HG02943 (cell line): ENCODE results near the gene PCCA.
"Not testable (repeated sequence)": the region's sequence is repeated elsewhere in the genome, so short reads cannot be mapped to it uniquely, and the experiment has no call there.

Experiments
- ATAC-seq: cut with Tn5 transposase; IDR thresholded peaks from one replicate; pipeline ENCODE4 v1.9.1; 2021; ENCODE audit warnings: mild to moderate bottlenecking, low read depth, moderate library complexity; ENCODE audit not compliant: unreplicated experiment

PCCA gene

DNA sequence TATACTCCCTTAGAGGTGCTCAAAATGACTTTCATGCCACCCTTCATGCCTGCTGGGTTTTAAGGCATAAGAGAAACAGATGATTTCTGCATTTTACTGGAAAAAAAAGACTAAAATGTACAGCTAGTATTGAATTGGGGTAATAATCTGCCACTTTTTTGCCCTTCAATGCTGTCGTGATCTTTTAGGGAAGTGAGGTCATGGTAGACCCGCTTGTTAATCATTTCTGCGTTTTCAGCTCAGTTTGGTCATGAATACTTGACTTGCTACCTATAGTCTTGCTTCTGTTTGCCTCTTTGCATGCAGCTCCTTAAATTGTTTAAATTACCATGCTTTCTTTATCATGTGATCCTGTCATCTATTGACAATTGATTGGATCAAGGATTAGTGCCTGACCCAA lies 90.4 kb downstream of the PCCA start:
- ATAC-seq, result no peak

GRCh38 chr13:100182900-100183490 lies 94.1 kb downstream of the PCCA start:
- no peak for ATAC-seq

GRCh38 chr13:100184095-100184494 lies 95.2 kb downstream of the PCCA start:
- ATAC-seq, result no peak

DNA sequence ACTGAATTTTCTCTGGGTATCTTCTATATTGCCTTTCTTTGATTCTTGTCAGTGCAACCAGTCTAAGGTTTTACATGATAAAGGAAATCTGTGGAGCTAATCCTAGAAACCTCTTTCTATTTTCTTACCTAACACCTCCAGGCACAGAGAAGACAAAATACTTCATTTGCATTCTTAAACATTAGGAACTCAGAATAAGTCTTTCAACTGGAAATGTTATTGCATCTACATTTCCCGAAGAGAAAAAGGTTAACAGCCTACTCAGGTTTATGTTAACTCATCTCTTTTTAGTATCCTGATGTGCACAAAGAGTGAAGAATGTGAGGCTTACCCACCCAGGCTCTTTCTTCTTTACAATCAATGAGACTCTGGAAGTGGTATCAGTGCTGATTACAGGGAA lies 106.7 kb downstream of the PCCA start:
- ATAC-seq, result no peak

DNA sequence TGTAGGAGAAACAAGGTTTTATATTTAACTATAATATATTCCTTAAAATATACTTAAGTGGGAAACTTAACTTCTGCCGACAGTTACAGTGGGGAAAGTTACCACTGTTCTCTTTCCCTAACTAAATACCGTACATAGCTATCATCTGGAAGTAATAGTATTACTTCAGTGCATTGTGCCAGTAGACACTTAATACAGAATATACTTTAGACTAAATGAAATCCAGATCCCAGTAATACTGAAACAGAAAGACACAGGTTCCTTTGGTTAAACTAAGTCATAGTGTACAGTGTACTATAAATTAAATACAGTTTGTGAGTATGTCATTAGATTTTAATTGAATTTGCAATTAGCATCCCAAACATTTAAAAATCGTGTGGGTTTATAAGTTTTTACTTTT lies 107.5 kb downstream of the PCCA start:
- no peak for ATAC-seq

DNA sequence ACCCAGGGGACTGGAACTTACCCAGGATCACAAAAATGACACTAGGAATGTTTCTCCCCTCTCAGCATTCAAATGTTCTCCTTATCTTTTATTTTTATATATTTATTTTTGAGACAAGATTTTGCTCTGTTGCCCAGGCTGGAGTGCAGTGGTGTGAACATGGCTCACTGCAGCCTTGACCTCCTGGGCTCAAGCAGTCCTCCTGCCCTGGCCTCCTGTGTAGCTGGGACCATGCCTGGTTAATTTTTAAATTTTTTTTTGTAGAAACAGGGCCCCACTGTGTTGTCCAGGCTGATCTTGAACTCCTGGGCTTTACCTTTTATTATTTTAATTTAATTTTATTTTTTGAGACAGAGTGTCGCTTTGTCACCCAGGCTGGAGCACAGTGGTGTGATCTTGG lies 108.2 kb downstream of the PCCA start:
- no peak for ATAC-seq

DNA sequence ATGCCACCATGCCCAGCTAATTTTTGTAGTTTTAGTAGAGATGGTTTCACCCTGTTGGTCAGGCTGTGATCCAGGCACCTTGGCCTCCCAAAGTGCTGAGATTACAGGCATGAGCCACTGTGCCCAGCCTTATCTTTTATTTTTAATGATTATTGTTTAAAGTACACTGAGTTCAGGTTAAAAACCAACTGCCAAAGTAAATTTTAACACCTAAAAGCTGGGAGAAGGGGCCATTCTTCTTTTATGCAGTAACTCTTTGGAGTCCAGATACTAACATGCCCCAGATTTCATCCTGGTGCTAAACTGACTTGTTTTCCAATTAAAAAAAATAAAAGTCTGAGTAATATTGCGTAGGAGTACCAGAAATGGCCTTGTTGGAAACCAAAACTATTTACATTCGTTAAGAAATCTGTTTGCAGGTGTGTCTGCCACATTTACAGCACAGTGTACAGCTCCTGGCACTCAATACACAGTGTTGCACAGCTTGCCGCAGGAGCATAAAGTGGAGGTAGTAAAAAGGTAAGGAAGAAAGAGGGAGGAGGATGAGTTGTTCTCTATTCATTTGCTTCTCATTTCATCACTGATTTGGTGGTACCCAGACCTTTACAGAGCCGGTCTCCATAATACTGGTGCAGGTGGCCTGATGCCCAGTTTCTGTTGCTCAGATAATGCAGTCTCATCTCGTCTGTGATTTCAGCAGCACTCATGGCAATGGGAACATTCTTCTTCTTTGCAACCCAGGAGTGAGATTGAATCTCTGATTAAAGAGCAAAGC lies 108.9 kb downstream of the PCCA start:
- no peak for ATAC-seq

GRCh38 chr13:100203696-100204367 lies 114.9 kb downstream of the PCCA start:
- no peak for ATAC-seq

GRCh38 chr13:100208002-100208401 lies 119.1 kb downstream of the PCCA start:
- ATAC-seq, result no peak

GRCh38 chr13:100208626-100209025 lies 119.7 kb downstream of the PCCA start:
- ATAC-seq, result no peak

GRCh38 chr13:100209857-100210825 lies 121.2 kb downstream of the PCCA start:
- no peak for ATAC-seq

DNA sequence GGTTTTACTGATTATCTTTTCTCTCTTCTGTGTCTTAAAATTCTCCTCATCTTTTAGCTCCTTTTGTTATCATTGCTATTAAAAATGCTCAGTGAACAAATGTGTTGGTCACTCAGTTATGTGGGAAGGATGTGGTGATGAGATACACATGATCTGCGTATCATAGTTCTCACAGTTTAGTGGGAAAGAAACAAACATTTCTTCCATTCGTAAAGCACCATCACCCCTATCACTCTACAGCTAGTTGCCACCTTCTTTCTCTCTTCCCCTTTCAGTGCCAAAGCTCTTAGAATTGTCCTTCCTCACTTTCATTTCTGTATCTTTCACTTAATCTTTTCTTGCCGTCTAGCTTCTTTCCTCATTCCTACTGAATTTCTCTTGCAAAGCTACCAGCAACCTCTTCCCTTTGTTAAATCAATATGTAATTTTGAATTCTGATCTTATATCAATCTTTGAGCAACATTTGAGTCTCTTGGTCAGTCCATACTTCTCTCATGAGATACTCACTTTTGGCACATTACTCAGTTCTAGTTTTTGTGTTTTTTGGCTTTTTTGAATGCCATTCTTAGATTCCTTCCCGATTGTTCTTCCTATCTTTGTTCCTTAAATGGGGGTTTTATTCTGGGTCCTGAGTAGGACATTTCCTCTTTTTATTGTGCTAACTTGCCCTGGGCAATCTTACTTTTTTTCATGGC lies 122.3 kb downstream of the PCCA start:
- ATAC-seq, result no peak

- ATAC-seq, result no peak
Observed at GRCh38 chr13:100212904-100213553, 124.1 kb downstream of the PCCA start.

DNA sequence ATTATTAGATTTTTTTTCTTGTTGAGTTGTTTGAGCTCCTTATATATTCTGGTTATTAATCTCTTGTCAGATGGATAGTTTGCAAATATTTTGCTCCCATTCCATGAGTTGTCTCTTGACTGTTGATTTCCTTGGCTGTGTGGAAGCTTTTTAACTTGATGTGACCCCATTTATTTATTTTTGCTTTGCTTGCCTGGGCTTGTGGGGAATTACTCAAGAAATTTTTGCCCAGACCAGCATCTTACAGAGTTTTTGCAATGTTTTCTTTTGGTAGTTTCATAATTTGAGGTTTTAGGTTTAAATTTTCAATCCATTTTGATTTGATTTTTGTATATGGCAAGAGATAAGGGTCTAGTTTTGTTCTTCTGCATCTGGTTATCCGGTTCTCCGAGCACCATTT lies 124.7 kb downstream of the PCCA start:
- no peak for ATAC-seq

- ATAC-seq, result no peak
Observed at GRCh38 chr13:100214886-100215285, 126.0 kb downstream of the PCCA start.

GRCh38 chr13:100221166-100221565 lies 132.3 kb downstream of the PCCA start:
- no peak for ATAC-seq

DNA sequence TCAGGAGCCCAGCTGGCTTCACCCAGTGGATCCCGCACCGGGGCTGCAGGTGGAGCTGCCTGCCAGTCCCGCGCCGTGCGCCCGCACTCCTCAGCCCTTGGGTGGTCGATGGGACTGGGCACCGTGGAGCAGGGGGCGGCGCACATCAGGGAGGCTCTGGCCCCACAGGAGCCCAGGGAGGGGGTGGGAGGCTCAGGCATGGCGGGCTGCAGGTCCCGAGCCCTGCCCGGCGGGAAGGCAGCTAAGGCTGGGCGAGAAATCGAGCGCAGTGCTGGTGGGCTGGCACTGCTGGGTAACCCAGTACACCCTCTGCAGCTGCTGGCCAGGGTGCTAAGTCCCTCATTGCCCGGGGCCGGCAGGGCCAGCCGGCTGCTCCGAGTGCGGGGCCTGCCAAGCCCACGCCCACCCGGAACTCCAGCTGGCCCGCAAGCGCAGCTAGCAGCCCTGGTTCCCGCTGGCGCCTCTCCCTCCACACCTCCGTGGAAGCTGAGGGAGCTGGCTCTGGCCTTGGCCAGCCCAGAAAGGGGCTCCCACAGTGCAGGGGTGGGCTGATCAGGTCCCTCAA lies 135.2 kb downstream of the PCCA start:
- ATAC-seq, result not testable (repeated sequence)

DNA sequence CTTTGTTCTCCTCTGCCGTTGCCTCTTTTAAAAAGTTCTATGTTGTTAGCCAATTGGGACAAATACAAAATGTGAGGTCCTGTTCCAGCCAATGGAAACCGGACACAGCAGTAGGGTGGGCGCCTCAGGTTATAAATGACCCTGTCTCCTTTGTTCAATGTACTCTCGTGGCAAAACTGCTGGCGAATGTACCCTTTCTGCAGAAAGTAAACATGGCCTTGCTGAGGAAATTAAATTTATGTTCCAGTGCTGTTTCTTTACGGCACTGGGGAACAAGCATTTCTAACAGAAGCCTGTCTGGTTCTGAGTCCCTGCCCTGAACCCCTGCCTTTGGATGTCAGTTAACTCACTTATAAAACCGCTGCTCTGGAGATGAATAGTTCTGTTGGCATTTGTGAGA lies 140.7 kb downstream of the PCCA start:
- no peak for ATAC-seq

- no peak for ATAC-seq
Observed at GRCh38 chr13:100230769-100231149, 141.9 kb downstream of the PCCA start.
